SU-DHL-6 (cell line): ENCODE results near the gene PRL.

ENCODE experiments used
- H2AFZ ChIP-seq: fragments of 200-600 bp; sonication (generic); 2 replicates; pipeline ENCODE4 v1.6.1; 2014; ENCODE audit warnings: low read depth, mild to moderate bottlenecking, moderate library complexity, mixed read lengths, antibody characterized with exemption, low read length; ENCODE audit not compliant: severe bottlenecking
- H3F3A ChIP-seq: fragments of 200-600 bp; shearing (Covaris generic); 2 replicates; pipeline ENCODE4 v1.6.0; 2016; ENCODE audit warnings: antibody characterized with exemption, mild to moderate bottlenecking; ENCODE audit not compliant: insufficient read depth
- H3K27ac ChIP-seq: fragments of 200-600 bp; sonication (generic); 2 replicates; pipeline ENCODE4 v1.5.1; 2016; ENCODE audit warnings: low read depth, mild to moderate bottlenecking, low read length, moderate library complexity, mixed read lengths
- H3K27me3 ChIP-seq: fragments of 200-600 bp; sonication (generic), shearing (Covaris generic); 2 replicates; pipeline ENCODE4 v1.6.0; 2014; ENCODE audit warnings: mild to moderate bottlenecking, low read length
- H3K36me3 ChIP-seq: fragments of 200-600 bp; sonication (generic); 2 replicates; pipeline ENCODE4 v1.6.1; 2014; ENCODE audit warnings: mild to moderate bottlenecking, low read length, mixed read lengths
- H3K4me2 ChIP-seq: fragments of 300-600, 200-600 bp; shearing (Covaris generic), sonication (generic); 2 replicates; pipeline ENCODE4 v1.6.0; 2014; ENCODE audit warnings: low read length, low read depth, mild to moderate bottlenecking; ENCODE audit not compliant: poor library complexity, severe bottlenecking
- H3K4me3 ChIP-seq: fragments of 200-600 bp; sonication (generic); 2 replicates; pipeline ENCODE4 v1.5.1; 2014; ENCODE audit warnings: antibody characterized with exemption, low read length, mild to moderate bottlenecking, mixed read lengths; ENCODE audit not compliant: insufficient read depth, poor library complexity, severe bottlenecking
- H3K79me2 ChIP-seq: fragments of 200-600 bp; sonication (generic); 2 replicates; pipeline ENCODE4 v1.6.1; 2014; ENCODE audit warnings: mild to moderate bottlenecking, low read length, moderate library complexity; ENCODE audit not compliant: insufficient read depth
- H3K9ac ChIP-seq: fragments of 200-600 bp; sonication (generic); 2 replicates; pipeline ENCODE4 v1.7.0; 2014; ENCODE audit warnings: mild to moderate bottlenecking, low read length
- H3K9me2 ChIP-seq: fragments of 200-600 bp; sonication (generic); replicated peaks from 2 replicates; pipeline ENCODE4 v1.6.1; 2014; ENCODE audit warnings: low read length; ENCODE audit not compliant: insufficient read depth
- H3K9me3 ChIP-seq: fragments of 200-600 bp; sonication (generic); 2 replicates; pipeline ENCODE4 v1.6.1; 2014; ENCODE audit warnings: low read length, mixed read lengths; ENCODE audit not compliant: insufficient read depth
- H4K20me1 ChIP-seq: fragments of 200-600 bp; sonication (generic); 2 replicates; pipeline ENCODE4 v1.6.1; 2014; ENCODE audit warnings: low read depth, mild to moderate bottlenecking, antibody characterized with exemption, low read length, moderate library complexity, mixed read lengths
- CTCF ChIP-seq: fragments of 200-600 bp; sonication (generic); IDR thresholded peaks from one replicate; pipeline ENCODE4 v1.5.1; 2017; ENCODE audit warnings: antibody characterized with exemption, mild to moderate bottlenecking, low read length, moderate library complexity; ENCODE audit not compliant: insufficient read depth, poor library complexity, severe bottlenecking
- EZH2phosphoT487 ChIP-seq: fragments of 200-600 bp; sonication (generic), shearing (Covaris generic); conservative IDR thresholded peaks from 2 replicates; pipeline ENCODE4 v1.6.1; 2018; ENCODE audit warnings: mild to moderate bottlenecking, antibody characterized with exemption, low read length, moderate library complexity, mixed read lengths

Gene PRL

GRCh38 chr6:22284666-22285065 is 12.2 kb downstream of the PRL start:
- Histone ChIP-seq H2AFZ (no peak overlapping the region), H3K4me3 (no peak overlapping the region), H3K4me2 (no peak overlapping the region), H3K36me3 (no peaks in the 10 kb centered on the region), H4K20me1 (no peaks in the 10 kb centered on the region), H3F3A (no peaks in the 10 kb centered on the region), H3K79me2 (no peaks in the 10 kb centered on the region), H3K27me3 (peaks cover 4% of the 10 kb centered on the region; the same call in 1 of the 2 replicates), H3K9ac (no peak overlapping the region), H3K9me2 (no peaks in the 10 kb centered on the region), H3K9me3 (no peaks in the 10 kb centered on the region), H3K27ac (no peak overlapping the region)
- no peak for TF ChIP-seq CTCF
- TF ChIP-seq EZH2phosphoT487 = no peak

GRCh38 chr6:22281341-22282085 is 15.3 kb downstream of the PRL start:
- no peaks in the 10 kb centered on the region for H4K20me1 ChIP-seq
- H3K36me3 ChIP-seq = no peaks in the 10 kb centered on the region
- no peaks in the 10 kb centered on the region for H3F3A ChIP-seq
- no peak overlapping the region for H3K4me3 ChIP-seq
- H3K9me3 ChIP-seq = no peaks in the 10 kb centered on the region
- H3K9ac ChIP-seq = no peak overlapping the region
- H3K4me2 ChIP-seq = no peak overlapping the region
- no peaks in the 10 kb centered on the region for H3K79me2 ChIP-seq
- H3K9me2 ChIP-seq = no peaks in the 10 kb centered on the region
- H3K27me3 ChIP-seq = peaks cover 4% of the 10 kb centered on the region; the same call in 1 of the 2 replicates
- TF ChIP-seq EZH2phosphoT487 = no peak
- no peak for TF ChIP-seq CTCF
- H2AFZ ChIP-seq = no peak overlapping the region
- no peak overlapping the region for H3K27ac ChIP-seq

- H3K4me3 ChIP-seq = no peak overlapping the region
- no peaks in the 10 kb centered on the region for H3F3A ChIP-seq
- TF ChIP-seq EZH2phosphoT487 = no peak
- no peak for TF ChIP-seq CTCF
- H3K4me2 ChIP-seq = no peak overlapping the region
- no peaks in the 10 kb centered on the region for H3K79me2 ChIP-seq
- 0 out of 2 replicates have a peak, but pooled peaks cover 7% of the 10 kb centered on the region for H3K9me3 ChIP-seq
- no peaks in the 10 kb centered on the region for H4K20me1 ChIP-seq
- no peak overlapping the region for H3K27ac ChIP-seq
- no peaks in the 10 kb centered on the region for H3K9me2 ChIP-seq
- H3K36me3 ChIP-seq = no peaks in the 10 kb centered on the region
- H3K9ac ChIP-seq = no peak overlapping the region
- H2AFZ ChIP-seq = no peak overlapping the region
- peaks cover under 1% of the 10 kb centered on the region; the same call in 1 of the 2 replicates for H3K27me3 ChIP-seq
Observed at GRCh38 chr6:22279427-22279826, 17.4 kb downstream of the PRL start.
